GM12891 (cell line): ENCODE data around the gene GON4L.
"Not testable (repeated sequence)": the region's sequence is repeated elsewhere in the genome, so short reads cannot be mapped to it uniquely, and the experiment has no call there.

Source experiments
- PAX5 ChIP-seq: IDR thresholded peaks from 2 replicates; pipeline ENCODE4 v1.6.1; 2011; ENCODE audit warnings: low read length, moderate library complexity, mild to moderate bottlenecking; ENCODE audit not compliant: insufficient read depth, severe bottlenecking
- POLR2A ChIP-seq: IDR thresholded peaks from 2 replicates; pipeline ENCODE4 v1.6.1; 2011; ENCODE audit warnings: low read depth, low read length, control low read depth
- POLR2AphosphoS5 ChIP-seq: IDR thresholded peaks from 2 replicates; pipeline ENCODE4 v1.6.1; 2011; ENCODE audit warnings: low read depth, low read length, control low read depth
- POU2F2 ChIP-seq: IDR thresholded peaks from 2 replicates; pipeline ENCODE4 v1.6.1; 2011; ENCODE audit warnings: low read depth, mild to moderate bottlenecking, control low read depth, low read length, moderate library complexity
- SPI1 ChIP-seq: IDR thresholded peaks from 2 replicates; pipeline ENCODE4 v1.6.1; 2011; ENCODE audit warnings: low read depth, low read length, control low read depth
- TAF1 ChIP-seq: IDR thresholded peaks from 2 replicates; pipeline ENCODE4 v1.6.1; 2011; ENCODE audit warnings: low read depth, low read length, control low read depth

DNA sequence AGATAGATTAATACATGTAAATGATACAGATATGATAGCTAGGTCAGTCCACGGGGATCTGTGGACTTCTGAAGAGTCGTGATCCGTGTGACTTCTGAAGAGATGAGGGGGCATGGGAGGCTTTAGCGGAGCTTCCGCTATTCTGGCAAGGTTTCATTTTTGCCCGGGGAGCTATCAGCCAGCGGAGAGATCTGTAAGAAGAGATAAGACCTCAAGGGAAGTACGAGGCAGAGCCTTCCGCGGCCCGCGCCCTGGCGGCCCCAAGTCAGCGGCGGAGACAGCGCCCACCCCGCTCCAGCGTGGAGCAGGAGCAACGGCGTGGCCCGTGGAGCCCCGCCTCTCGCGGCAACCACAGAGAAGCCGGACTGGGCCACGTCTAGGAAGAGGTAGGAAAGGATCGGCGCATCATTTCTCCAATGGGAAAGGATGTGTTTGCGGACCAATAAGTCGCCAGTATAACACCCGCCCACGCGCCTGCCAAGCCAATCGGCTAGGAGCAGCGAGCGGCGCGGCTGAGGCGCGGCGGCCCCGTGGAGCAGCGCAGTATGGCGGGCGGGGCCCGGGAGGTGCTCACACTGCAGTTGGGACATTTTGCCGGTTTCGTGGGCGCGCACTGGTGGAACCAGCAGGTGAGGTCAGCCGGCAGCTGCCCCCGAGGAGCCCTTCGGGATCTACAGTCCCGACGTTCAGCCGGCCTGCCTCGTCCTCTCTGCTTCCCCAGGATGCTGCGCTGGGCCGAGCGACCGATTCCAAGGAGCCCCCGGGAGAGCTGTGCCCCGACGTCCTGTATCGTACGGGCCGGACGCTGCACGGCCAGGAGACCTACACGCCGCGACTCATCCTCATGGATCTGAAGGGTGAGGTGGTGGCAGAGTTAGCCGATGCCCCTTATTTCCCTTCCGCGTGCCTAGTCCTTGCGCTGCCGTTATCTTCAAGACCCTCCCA lies 111.5 kb downstream of the GON4L start:
- TF ChIP-seq TAF1, result peak; percentile 65; the same call in 1 of the 2 replicates
- TF ChIP-seq POLR2A, result peak; percentile 93
- peak; percentile 59; the same call in 1 of the 2 replicates for TF ChIP-seq POU2F2
- TF ChIP-seq POLR2AphosphoS5, result peak; percentile 86
- TF ChIP-seq PAX5, result not testable (repeated sequence)
- 0 out of 2 replicates have a peak, but pooled peaks have one; percentile 9 for TF ChIP-seq SPI1
